ENCODE measurements around the gene LMNTD2.

The LMNTD2 gene

DNA sequence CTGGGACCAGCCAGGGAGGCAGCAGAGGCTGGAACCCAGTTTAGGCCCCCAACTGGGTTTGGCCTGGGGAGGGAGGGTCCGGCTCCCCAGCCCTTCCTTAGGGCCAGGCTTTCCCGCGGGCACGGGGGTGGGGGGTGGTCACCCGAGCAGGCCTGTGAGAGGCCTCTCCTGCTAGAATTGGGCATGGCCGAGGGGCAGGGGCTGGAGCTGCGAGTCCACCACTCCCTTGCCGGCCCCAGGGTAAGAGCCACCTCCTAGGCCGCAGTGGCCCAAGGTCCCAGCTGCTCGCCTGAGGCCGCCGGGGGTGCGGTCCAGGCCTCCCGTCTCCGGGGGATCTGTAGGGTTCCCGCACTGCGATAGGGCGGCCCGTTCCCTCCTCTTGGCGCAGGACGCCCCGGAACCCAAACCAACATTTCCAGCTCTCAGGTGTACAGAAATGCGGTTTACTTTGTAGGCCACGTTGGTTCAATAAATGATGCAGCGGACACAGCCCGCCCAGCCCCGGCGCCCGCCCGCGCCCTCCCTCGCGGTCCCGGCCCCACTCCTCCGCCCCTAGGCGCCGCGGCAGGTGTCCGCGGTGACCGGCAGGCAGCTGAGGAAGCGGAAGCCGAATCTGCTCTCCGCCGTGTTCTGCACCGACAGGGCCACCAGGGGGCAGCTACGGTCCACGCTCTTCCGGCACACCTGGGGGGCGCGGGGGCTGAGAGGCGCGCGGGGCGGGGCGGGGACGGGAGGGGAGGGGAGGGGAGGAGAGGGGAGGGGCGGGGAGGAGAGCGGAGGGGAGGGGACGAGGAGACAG, 5.9 kb downstream of the LMNTD2 start:
- DNase-seq (ENCODE audit: low read depth in 4 of 4, low spot score in 1 of 4) = peak in 3 of 4 experiments; percentile 53 to 64 (median 62)

DNA sequence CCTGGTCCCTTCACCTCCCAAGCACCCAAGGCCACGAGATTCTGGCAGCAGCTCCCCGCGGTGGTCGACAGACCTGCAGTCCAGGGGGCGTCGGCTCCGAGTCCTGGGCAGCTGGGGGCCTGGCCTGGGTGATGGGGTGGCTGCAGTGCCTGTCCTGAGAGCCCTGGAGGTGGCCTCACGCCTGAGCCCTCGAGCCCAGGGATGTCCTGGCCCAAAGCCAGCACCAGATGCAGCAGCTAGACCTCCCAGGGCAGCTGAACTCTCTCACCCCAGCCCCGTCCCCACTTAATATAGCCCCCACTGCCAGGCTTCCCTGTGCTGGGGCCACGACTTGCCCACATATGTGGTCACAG, 6.6 kb downstream of the LMNTD2 start:
- no peak for DNase-seq (ENCODE audit: low read depth in 4 of 4, low spot score in 1 of 4)

DNA sequence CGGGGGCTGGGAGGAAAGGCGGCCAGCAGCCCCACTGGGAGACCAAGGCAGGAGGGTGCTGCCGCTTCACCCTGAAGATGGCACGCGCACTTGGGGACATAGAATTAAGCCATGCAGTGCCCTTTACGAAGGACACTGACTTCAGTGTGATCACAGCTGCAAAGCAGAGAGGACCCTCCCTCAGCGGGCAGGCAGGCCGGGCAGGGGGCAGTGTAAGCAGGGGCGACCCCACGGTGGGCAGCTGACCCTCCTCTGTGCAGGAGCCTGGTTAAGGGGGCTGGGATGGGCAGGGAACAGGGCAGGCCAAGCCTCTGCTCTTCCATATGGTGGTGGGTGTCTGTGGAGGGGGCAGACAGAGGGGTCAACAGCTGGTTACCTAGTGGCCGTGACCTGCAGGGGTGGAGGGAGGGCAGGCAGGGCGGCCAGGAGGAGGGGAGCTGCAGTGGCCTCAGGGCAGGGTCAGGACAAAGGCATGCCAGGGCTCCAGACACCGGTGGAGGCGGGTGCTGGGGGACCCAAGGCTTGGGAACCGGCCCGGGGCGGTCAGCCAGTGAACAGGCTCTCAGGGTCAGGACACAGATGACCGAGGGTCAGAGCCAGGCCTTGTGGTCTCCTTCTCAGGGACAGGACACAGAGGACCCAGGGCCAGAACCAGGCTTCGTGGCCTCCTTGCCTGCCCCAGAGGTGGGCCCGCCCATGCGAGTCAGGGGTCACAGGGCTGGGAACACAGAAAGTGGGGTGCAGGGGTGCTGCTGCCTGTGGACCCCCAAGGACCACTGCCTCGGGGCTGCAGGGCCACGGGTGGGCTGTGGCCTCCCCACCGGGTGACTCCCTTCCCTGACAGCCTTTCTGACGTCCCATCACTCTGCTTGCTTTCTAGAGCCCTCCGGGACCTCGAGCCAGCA, 7.2 kb downstream of the LMNTD2 start:
- no peak for DNase-seq (ENCODE audit: low read depth in 4 of 4, low spot score in 1 of 4)

DNA sequence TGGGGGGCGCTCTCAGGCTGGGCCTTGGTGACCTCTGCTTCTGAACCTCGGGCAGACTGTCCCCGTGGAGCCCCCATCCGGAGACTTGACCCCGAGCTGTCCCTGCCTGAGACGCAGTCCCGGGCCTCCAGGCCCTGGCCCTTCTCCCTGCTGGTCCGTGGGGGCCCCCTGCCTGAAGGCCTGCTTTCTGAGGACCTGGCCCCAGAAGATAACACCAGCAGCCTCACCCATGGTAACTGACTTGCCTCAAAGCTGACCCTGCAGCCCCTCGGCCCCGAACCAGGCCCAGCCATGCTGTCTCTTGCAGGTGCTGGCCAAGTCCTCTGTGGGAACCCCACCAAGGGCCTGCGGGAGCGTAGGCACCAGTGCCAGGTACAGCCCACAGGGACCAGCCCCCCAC, 8.9 kb downstream of the LMNTD2 start:
- DNase-seq (ENCODE audit: low read depth in 4 of 4, low spot score in 1 of 4) = no peak

DNA sequence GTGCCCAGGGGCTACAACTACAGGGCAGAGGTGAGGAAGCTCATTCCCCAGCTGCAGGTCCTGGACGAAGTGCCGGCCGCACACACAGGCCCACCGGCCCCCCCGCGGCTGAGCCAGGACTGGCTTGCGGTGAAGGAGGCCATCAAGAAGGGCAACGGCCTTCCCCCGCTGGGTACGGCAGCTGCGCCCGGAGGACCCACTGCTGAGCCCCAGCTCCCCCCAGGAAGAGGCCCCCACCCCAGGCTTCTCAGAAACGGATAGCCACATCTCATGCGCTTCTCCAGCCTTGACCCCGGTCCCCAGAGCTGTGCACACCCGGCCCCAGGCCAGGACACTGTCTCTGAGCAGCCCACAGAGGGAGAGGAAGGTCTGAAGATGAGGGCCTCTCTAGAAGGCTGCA, 9.4 kb downstream of the LMNTD2 start:
- no peak for DNase-seq (ENCODE audit: low read depth in 4 of 4, low spot score in 1 of 4)

DNA sequence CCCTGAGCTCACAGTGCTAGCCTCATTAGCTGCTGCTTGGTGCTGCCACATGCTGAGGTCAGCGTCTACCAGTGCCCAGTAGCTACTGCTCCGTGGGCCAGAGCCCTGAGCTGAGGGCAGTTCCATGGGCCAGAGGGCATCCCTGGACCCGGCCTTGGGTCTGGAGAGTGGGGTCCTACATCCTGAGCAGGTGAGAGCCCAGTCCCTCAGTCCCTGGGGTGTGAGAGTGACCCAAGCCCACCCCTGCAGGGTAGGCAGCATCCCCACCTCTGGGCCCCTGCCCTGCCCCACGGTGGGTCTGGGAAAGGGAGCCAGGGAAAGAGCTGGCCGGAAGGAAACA, 9.8 kb downstream of the LMNTD2 start:
- DNase-seq (ENCODE audit: low read depth in 4 of 4, low spot score in 1 of 4) = no peak

DNA sequence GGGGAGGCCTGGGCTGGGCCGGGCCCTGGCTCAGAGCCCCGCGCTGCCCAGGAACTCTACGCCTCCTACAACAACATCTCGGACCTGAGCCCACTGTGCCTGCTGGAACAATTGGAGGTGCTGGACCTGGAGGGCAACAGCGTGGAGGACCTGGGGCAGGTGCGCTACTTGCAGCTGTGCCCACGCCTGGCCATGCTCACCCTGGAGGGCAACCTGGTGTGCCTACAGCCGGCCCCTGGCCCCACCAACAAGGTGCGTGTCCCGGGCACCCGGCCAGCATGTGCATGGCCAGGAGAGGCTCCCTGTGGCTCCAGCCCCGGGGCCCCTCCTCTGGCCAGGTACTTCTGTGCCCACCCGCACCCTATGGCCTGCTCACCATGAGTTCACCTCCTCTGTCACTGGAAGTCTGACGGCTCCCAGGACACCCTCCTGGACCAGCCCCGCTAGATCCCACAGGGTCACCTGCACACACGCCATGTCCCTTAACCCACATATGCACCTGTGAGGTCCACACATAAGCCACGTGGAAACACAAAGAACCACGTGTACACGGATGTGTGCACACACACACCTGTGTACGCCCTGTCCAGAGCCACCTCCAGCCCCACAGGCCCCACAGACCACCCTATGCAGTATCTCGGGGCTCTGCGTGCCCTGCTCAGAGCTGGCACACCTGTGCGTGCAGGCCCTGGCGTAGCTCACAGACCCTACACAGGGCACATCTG, 10.4 kb downstream of the LMNTD2 start:
- DNase-seq (ENCODE audit: low read depth in 4 of 4, low spot score in 1 of 4) = no peak

DNA sequence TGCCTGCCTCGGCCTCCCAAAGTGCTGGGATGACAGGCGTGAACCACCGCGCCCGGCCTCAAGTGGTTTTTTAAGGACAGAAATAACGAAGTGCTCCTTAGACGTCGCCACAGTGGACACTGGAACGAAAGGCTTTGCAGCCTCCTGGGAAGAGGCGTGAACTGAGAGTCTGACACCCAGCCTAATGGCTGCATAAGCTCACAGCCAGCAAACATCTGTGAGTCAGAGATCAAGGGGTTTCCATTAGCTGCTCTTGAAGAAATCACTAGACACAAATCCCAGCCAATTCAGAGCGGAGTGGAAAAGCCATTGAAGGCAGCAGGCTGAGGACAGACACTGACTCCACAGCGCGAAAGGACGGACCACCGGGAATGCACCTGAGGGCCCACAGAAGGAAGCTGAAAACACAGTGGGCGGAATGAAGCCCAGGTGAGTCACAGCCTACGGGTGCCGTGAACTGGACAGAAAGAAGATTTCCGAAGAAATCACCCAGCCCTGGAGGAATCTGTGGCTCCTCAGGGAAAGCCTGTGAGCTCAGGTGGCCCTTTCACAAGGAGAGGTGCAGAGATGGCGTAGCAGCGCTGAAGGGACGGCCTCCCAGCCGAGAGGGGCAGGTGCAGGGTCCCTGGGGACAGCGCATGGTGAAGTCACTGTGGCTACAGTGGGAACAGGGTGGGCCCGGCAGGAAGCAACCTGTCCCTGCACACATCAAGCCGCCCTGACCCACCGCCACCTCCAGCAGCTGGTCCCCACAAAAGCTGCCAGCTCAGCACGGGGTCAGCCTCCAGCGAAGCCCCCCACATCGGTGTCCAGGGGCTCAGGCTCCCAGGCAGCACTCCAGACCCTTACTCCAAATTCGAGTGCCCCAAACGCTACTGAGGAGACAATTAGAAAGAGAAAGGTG, 11.6 kb downstream of the LMNTD2 start:
- no peak for DNase-seq (ENCODE audit: low read depth in 4 of 4, low spot score in 1 of 4)

DNA sequence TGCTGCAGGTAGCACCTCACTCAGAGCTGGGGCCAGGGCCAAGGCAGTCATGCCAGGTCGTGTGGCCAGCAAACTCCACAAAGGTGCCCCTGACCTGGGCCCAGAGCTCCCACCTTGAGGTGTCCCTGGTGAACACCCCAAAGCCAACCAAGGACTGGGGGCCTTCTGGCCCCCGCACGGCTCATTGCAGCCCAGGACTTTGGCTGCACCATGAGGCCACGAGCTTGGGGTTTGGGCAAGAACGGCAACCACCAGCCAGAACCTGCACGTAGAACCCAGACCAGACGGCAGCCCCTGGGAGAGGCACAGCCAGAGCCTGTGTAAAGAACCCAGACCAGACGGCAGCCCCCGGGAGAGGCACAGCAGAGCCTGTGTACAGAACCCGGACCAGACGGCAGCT, 15.4 kb downstream of the LMNTD2 start:
- DNase-seq (ENCODE audit: low read depth in 4 of 4, low spot score in 1 of 4) = no peak

DNA sequence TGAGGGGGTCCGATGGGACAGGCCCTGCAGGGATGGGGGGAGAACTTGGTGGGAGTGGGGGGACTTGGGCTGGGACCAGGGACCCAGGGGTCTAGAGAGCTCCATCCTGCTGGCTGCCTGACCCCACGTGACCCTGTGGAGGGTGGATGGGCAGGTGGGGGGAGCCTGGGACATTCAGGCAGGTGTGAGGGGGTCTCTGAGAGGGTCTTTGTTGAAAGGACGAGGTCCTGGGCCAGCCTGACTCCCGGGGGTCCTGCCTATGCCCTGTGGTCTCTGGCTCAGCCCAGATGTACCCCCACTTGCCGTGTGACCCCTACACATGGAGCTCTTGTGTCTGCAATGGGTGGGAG, 15.7 kb downstream of the LMNTD2 start:
- DNase-seq (ENCODE audit: low read depth in 4 of 4, low spot score in 1 of 4) = no peak

DNA sequence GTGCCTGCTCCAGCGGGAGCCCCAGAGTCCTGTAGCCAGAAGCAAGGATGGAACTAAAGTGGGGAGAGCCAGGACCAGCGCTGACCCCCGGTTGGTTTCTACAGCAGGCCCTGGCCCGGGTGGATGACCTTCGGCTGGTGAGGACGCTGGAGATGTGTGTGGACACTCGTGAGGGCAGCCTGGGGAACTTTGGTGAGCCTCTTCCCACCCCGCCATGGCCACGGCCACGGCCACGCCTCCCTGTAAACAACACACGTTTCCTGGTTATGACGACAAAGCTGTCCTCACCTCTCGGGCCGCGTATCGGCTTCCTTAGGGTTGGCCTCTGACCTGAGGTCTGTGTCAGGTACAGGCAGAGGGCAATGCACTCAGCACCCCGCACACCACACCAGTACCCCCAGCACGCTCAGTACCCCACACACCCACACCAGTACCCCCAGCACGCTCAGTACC, 19.1 kb downstream of the LMNTD2 start:
- no peak for DNase-seq (ENCODE audit: low read depth in 4 of 4, low spot score in 1 of 4)

DNA sequence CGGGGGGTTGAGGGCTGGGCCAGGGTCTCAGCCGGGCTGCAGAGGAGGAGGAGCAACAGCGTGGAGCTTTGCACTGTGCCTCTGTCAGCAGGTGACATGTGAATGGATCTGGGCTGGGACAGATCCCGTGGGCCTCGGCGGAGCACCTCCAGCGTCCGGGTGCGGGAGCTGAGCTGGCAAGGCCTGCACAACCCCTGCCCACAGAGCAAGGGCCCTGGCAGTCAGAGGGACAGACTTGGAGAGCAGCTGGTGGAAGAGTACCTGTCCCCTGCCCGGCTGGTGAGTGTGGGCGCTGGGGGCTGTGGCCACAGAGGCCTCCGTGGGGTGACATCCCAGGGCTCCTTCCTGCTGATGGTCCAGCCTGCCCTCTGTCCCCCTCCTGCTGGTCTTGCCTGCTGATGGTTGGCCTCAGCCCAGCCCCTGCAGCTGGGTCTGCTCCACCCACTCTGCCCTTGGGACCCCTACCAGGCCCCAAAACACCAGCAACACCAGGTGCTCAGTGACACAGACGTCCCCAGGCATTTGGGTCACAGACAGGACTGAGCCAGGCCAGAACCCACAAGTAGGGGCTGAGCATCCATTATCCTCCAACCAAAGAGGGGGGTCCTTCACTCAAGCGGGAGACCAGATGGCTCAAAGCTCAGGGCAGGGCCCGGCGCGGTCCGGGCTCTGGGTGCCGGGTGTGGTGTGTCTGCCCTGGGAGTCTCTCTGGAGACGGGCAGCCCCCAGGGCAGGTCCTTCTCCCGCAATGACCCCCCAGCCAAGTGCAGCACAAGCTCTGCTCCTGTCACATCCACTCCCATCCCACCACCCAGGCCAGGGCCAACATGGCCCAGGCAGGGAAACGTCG, 19.7 kb downstream of the LMNTD2 start:
- DNase-seq (ENCODE audit: low read depth in 4 of 4, low spot score in 1 of 4) = no peak

DNA sequence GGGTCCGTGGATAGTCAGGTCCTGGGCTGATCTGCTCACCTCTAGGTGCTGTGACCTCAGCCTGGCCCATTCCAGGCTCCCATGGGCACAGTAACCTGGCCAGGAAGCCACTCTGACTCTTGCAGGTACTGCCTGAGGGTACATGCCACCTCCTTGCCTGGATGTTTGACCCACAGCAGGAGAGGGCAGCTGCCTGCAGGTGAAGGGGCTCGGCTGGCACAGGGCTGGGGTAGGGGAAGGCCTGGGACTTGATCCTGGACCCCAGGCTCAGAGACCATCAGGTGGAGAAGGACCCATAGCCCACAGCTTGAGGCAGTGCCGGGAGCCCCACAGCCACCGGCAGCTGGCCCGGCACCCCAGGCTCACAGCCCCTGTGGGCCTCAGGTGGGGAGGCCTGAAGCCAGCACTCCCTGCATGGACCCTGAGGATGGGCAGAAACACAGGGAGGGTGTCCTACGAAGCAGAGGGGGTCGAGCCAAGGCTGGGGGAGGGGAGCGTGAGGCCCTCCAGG, 20.5 kb downstream of the LMNTD2 start:
- DNase-seq (ENCODE audit: low read depth in 4 of 4, low spot score in 1 of 4) = no peak

DNA sequence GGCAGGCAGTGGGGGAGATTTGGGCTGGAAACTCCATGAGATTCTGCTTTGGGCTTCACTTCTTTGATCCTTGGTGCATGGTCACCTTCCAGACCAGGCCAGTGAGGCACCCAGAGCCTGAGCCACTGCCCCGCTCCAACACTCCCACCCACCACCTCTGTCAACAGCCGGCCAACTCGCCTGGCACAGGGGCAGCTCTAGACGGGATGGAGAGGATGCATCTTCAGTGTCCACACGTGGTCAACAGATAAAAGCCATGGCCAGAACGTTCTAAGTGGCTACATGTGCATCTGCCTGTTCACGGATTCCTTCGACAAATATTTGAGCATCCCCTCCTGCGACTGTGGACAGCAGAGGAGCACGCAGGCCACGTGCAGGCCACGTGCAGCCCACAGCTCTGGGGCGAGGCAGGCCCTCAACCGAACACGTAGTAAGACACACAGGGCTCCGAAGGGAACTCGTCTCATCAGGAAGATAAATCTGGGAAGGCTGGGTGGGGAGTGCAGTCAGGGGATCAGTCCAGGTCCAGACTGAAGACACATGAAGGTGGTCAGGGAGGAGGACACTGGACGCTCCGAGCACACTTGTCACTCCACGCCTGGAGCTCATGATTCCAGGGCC, 22.0 kb downstream of the LMNTD2 start:
- DNase-seq (ENCODE audit: low read depth in 4 of 4, low spot score in 1 of 4) = no peak

DNA sequence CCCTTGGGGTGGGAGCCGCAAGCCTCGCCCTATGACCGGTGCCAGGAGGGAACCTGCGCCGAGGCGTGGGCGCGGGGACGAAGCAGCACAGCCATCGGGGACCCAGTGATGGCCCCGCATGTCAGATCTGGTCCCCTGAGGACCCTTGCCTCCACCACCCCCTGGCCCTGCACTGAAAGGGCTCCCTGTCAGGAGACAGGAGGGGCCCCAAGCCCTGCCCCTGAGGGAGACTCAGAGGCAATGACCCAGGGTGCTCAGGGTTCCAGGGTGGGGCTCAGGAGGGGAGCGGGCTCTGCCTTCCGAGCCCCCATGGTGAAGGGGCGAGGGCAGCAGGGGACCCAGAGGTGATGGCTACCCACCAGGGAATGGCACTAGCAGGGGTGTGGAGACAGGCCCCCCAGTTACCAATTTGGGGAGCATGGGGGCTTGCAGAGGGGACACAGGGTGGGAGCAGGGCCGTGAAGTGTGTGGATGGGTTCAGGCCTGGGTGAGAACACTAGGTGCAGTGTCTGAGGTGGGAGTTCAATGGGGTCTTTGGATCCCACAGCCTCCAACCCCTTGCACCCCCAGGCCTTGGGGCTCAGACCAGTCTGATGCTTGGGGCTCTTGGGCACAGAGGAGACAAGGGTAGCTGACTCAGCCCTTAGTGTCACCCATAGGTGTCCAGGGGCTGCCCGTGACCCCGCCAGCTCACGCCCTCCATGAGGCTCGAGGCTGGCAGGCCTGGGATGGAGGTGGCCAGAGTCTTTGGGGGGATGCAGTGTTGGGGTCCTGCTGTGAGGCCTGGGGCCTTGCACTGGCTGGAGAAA, 22.7 kb downstream of the LMNTD2 start:
- no peak for DNase-seq (ENCODE audit: low read depth in 4 of 4, low spot score in 1 of 4)

DNA sequence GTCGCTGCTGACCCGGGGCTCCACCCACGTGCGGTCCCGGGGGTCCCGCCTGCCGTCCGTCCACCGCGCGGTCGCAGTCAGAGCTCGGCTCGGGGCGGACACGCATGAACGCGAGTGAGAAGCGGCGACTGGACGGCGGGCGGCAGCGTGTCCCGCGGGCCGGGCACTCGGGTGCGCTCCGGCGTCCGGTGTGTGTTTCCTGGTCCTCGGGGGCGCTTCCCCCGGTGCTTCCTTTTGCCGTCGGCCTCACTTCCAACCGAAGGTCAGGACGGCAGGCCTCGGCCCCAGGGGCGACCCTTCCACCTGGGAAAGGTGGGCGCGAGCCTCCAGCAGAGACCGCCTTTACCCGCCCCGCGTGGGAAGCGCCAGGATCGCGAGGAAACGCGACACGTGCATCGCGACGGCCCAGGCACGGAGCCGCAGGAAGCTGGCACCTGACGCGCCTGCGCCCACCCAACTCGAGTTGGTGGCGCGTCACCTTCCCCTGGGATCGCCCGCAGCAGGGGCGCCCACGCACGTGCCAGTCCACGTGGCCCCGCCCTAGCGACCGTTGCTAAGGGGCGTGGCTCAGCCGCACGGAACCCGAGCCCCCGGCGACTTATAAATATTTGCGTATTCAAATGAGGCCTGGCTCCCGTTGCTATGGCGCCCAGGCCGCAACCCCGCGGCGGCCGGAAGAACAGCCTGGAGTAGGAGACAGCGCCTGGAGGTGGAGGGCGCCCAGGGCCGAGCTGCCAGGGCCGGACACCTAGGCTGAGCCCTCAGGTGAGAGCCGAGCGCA, 23.5 kb downstream of the LMNTD2 start, which contains the start of gene LRRC56:
TSS of gene LRRC56 (plus strand) at position 687 of the 781 bp plus-strand sequence. CDS start 3,158 bp downstream, outside the sequence.
- DNase-seq (ENCODE audit: low read depth in 4 of 4, low spot score in 1 of 4) = peak; percentile 64 to 84 (median 82)

Data from stimulated activated CD4-positive, alpha-beta T cell treated with anti-CD3 and anti-CD28 coated beads, Interleukin-1b, Interleukin-23, amount 100 ng/mL, for 24 hours (primary cell).